Neuronal stem cell (in vitro differentiated cells): ENCODE data around the gene CUBN.
A peak's percentile ranks its signal among the peaks of the same experiment; 100 is the strongest.

Experiments
- DNase-seq: peaks from one replicate; pipeline ENCODE4 v3.0.0-alpha.2; 2013; ENCODE audit warnings: low spot score
- H2AFZ ChIP-seq: one replicate; pipeline ENCODE4 v1.6.1; 2013; ENCODE audit warnings: mild to moderate bottlenecking, low read length, inconsistent platforms
- H2AK5ac ChIP-seq: 2 replicates; pipeline ENCODE4 v1.6.1; 2013; ENCODE audit warnings: low read depth, mild to moderate bottlenecking, inconsistent platforms, low read length, moderate library complexity, mixed read lengths
- H2BK120ac ChIP-seq: 2 replicates; pipeline ENCODE4 v1.6.1; 2013; ENCODE audit warnings: low read depth, mild to moderate bottlenecking, inconsistent platforms, low read length, moderate library complexity, mixed read lengths
- H2BK12ac ChIP-seq: one replicate; pipeline ENCODE4 v1.6.1; 2013; ENCODE audit warnings: low read length, inconsistent platforms
- H2BK15ac ChIP-seq: 2 replicates; pipeline ENCODE4 v1.6.1; 2013; ENCODE audit warnings: mild to moderate bottlenecking, low read length, inconsistent platforms, mixed read lengths
- H2BK5ac ChIP-seq: one replicate; pipeline ENCODE4 v1.6.1; 2013; ENCODE audit warnings: inconsistent platforms, mild to moderate bottlenecking, low read length, moderate library complexity
- H3K14ac ChIP-seq: one replicate; pipeline ENCODE4 v1.6.1; 2013; ENCODE audit warnings: low read length, inconsistent platforms
- H3K18ac ChIP-seq: 2 replicates; pipeline ENCODE4 v1.6.1; 2013; ENCODE audit warnings: low read length, inconsistent platforms
- H3K23ac ChIP-seq: 2 replicates; pipeline ENCODE4 v1.6.1; 2013; ENCODE audit warnings: low read depth, mild to moderate bottlenecking, mixed read lengths, low read length, inconsistent platforms; ENCODE audit not compliant: poor library complexity
- H3K27ac ChIP-seq: replicated peaks from 3 replicates; pipeline ENCODE4 v1.5.1; 2013; ENCODE audit warnings: low read length, inconsistent platforms
- H3K27me3 ChIP-seq, 3 experiments: 2 replicates each; pipeline ENCODE4 v1.6.1; 2013; ENCODE audit warnings: low read length in 3 of 3, mild to moderate bottlenecking in 2 of 3, inconsistent platforms in 1 of 3, low read depth in 1 of 3, mixed read lengths in 1 of 3, moderate library complexity in 1 of 3; ENCODE audit not compliant: control insufficient read depth in 3 of 3, insufficient read depth in 3 of 3
- H3K36me3 ChIP-seq, 2 donors: replicated peaks in 1 of 2; 2 replicates each; pipeline ENCODE4 v1.6.1; 2013; ENCODE audit warnings: low read length in 2 of 2; ENCODE audit not compliant: control insufficient read depth in 2 of 2, insufficient read depth in 2 of 2
- H3K4ac ChIP-seq: 2 replicates; pipeline ENCODE4 v1.6.1; 2013; ENCODE audit warnings: inconsistent platforms, mild to moderate bottlenecking, low read length, moderate library complexity
- H3K4me1 ChIP-seq, 2 donors: 1 replicate in 1 of 2; 2 replicates in 1 of 2; pipeline ENCODE4 v1.6.1; 2013; ENCODE audit warnings: low read length in 2 of 2, low read depth in 1 of 2; ENCODE audit not compliant: control insufficient read depth in 2 of 2, insufficient read depth in 1 of 2
- H3K4me2 ChIP-seq: one replicate; pipeline ENCODE4 v1.6.1; 2013; ENCODE audit warnings: mild to moderate bottlenecking, low read length, inconsistent platforms; ENCODE audit not compliant: insufficient read depth, poor library complexity, severe bottlenecking
- H3K4me3 ChIP-seq, 2 donors: 2 replicates each; pipeline ENCODE4 v1.5.1; 2013; ENCODE audit warnings: low read length in 2 of 2, mild to moderate bottlenecking in 2 of 2, inconsistent platforms in 1 of 2, moderate library complexity in 1 of 2
- H3K79me1 ChIP-seq: one replicate; pipeline ENCODE4 v1.6.1; 2013; ENCODE audit warnings: low read depth, mild to moderate bottlenecking, inconsistent platforms, low read length, moderate library complexity
- H3K9ac ChIP-seq: one replicate; pipeline ENCODE4 v1.6.1; 2013; ENCODE audit warnings: mild to moderate bottlenecking, low read depth, low read length, inconsistent platforms; ENCODE audit not compliant: poor library complexity
- H3K9me3 ChIP-seq, 2 donors: replicated peaks in 1 of 2; 2 replicates each; pipeline versions ENCODE3 to v1.6.1; 2013; ENCODE audit warnings: low read length in 2 of 2, mild to moderate bottlenecking in 2 of 2, inconsistent platforms in 1 of 2, low read depth in 1 of 2, mixed read lengths in 1 of 2, moderate library complexity in 1 of 2; ENCODE audit not compliant: control insufficient read depth in 2 of 2, insufficient read depth in 1 of 2
- H4K8ac ChIP-seq: one replicate; pipeline ENCODE4 v1.6.1; 2013; ENCODE audit warnings: low read depth, mild to moderate bottlenecking, inconsistent platforms, low read length, moderate library complexity
- H4K91ac ChIP-seq: one replicate; pipeline ENCODE4 v1.6.1; 2013; ENCODE audit warnings: low read length, low read depth, mild to moderate bottlenecking, inconsistent platforms; ENCODE audit not compliant: poor library complexity
- WGBS, 2 donors: extraction: QIAGEN DNeasy Blood & Tissue Kit; methylation state at CpG; one replicate each; pipeline ENCODE4 v1.1.7; 2013; ENCODE audit warnings: missing lambda C conversion rate in 2 of 2, mixed read lengths in 1 of 2; ENCODE audit not compliant: insufficient read length in 2 of 2, insufficient replicate concordance in 1 of 2; ENCODE audit errors: extremely low coverage in 2 of 2; 5-methylcytosine and 5-hydroxymethylcytosine counted together

Gene CUBN

DNA sequence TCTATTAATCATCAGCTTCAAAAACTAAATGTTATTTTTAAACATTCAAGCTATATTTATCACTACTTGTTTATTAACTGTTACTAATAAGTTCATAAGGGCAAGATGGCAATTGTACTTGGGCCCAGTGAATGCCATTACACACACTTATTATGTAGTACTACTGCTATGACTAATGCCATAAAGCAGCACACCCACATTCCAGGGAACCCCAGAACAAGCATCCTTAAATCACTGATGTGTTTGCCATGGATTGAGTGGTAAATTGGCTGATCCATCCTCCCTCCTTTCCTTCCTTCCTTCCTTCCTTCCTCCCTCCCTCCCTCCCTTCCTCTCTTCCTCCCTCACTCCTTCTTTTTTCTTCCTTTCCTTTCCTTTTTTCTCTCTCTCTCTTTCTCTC is 275.0 kb downstream of the CUBN start:
- H3K79me1 ChIP-seq, result no peaks in the 10 kb centered on the region
- no peak overlapping the region for H3K27ac ChIP-seq
- H3K4me2 ChIP-seq, result no peak overlapping the region
- H4K91ac ChIP-seq, result no peak overlapping the region
- H2BK120ac ChIP-seq, result no peak overlapping the region
- no peak overlapping the region for H3K4me3 ChIP-seq
- no peaks in the 10 kb centered on the region for H3K9me3 ChIP-seq
- H2BK12ac ChIP-seq, result no peak overlapping the region
- no peak for DNase-seq
- H2AK5ac ChIP-seq, result no peak overlapping the region
- no peak overlapping the region for H2BK15ac ChIP-seq
- H2AFZ ChIP-seq, result no peak overlapping the region
- H3K9ac ChIP-seq, result no peak overlapping the region
- H3K27me3 ChIP-seq, result no peaks in the 10 kb centered on the region
- no peak overlapping the region for H4K8ac ChIP-seq
- no peak overlapping the region for H3K23ac ChIP-seq
- H2BK5ac ChIP-seq, result no peak overlapping the region
- no peak overlapping the region for H3K18ac ChIP-seq
- peaks cover 2 to 14% of the 10 kb centered on the region in 2 donors for H3K4me1 ChIP-seq
- H3K4ac ChIP-seq, result no peak overlapping the region
- H3K36me3 ChIP-seq, result no peaks in the 10 kb centered on the region
- H3K14ac ChIP-seq, result no peak overlapping the region

DNA sequence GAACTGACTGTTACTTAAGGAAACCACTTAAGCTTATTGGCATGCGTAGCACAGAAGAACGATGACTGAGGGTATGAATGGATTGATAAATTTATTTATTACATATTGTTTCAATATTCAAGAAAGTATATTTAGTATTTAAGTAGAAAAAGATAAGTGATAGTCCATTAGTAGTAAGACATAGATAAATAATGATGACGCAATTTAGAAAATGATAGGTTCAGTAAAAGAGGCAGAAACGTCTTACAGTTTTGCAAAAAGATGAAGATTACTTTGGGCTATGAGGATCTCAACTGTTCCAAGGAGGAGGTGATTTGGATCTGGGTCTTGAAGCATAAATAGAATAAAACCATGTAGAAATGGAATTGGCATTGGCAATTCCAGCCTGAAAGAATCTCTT is 275.8 kb downstream of the CUBN start:
- no peak overlapping the region for H4K91ac ChIP-seq
- H3K4me3 ChIP-seq, result no peak overlapping the region
- H3K4me1 ChIP-seq, result peaks cover 2 to 14% of the 10 kb centered on the region in 2 donors
- H3K9me3 ChIP-seq, result no peaks in the 10 kb centered on the region
- WGBS, 2 donors, result 100% methylated on average over 1 of the region's 4 CpGs; no CpG with 5 or more reads in 1 of the 2 donors
- no peak overlapping the region for H4K8ac ChIP-seq
- H3K23ac ChIP-seq, result no peak overlapping the region
- no peak overlapping the region for H2AK5ac ChIP-seq
- H3K14ac ChIP-seq, result no peak overlapping the region
- no peaks in the 10 kb centered on the region for H3K27me3 ChIP-seq
- no peak overlapping the region for H3K4me2 ChIP-seq
- no peak for DNase-seq
- H3K27ac ChIP-seq, result no peak overlapping the region
- H3K79me1 ChIP-seq, result no peaks in the 10 kb centered on the region
- no peak overlapping the region for H2BK12ac ChIP-seq
- H3K18ac ChIP-seq, result no peak overlapping the region
- no peak overlapping the region for H3K4ac ChIP-seq
- H2AFZ ChIP-seq, result peak overlapping the region; percentile 46
- no peak overlapping the region for H3K9ac ChIP-seq
- no peak overlapping the region for H2BK5ac ChIP-seq
- no peaks in the 10 kb centered on the region for H3K36me3 ChIP-seq
- H2BK120ac ChIP-seq, result no peak overlapping the region
- no peak overlapping the region for H2BK15ac ChIP-seq

DNA sequence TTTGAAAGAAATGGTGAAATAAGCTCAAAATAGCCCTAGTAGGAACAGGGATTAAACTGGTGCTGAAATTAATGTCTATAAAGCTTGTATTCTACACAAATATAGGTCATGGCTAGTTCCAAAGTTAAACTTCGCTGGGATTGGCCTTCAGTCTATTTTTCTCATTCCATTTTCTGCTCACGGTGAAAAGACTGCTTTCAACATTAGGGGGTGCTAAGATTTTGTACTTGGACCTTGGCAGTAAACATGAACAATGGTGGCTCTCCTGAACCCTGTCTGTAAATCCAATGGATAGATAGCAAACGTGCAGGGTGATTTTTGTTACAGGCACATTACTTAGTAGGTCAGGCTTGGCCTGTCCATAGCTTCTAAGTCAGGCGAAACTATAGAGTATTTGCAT is 276.4 kb downstream of the CUBN start:
- H3K4ac ChIP-seq, result no peak overlapping the region
- H2BK12ac ChIP-seq, result no peak overlapping the region
- no peak for DNase-seq
- WGBS, 2 donors, result no CpG with 5 or more reads among the region's 4 CpGs
- H3K27me3 ChIP-seq, result no peaks in the 10 kb centered on the region
- H2BK120ac ChIP-seq, result no peak overlapping the region
- H3K18ac ChIP-seq, result no peak overlapping the region
- H3K4me2 ChIP-seq, result no peak overlapping the region
- H2BK5ac ChIP-seq, result no peak overlapping the region
- H2BK15ac ChIP-seq, result no peak overlapping the region
- no peak overlapping the region for H3K4me3 ChIP-seq
- peaks cover 2 to 14% of the 10 kb centered on the region in 2 donors for H3K4me1 ChIP-seq
- no peaks in the 10 kb centered on the region for H3K36me3 ChIP-seq
- no peak overlapping the region for H3K9ac ChIP-seq
- H2AFZ ChIP-seq, result peak overlapping the region; percentile 46
- H4K8ac ChIP-seq, result no peak overlapping the region
- H4K91ac ChIP-seq, result no peak overlapping the region
- no peaks in the 10 kb centered on the region for H3K9me3 ChIP-seq
- no peaks in the 10 kb centered on the region for H3K79me1 ChIP-seq
- no peak overlapping the region for H3K27ac ChIP-seq
- no peak overlapping the region for H3K23ac ChIP-seq
- H2AK5ac ChIP-seq, result no peak overlapping the region
- no peak overlapping the region for H3K14ac ChIP-seq

DNA sequence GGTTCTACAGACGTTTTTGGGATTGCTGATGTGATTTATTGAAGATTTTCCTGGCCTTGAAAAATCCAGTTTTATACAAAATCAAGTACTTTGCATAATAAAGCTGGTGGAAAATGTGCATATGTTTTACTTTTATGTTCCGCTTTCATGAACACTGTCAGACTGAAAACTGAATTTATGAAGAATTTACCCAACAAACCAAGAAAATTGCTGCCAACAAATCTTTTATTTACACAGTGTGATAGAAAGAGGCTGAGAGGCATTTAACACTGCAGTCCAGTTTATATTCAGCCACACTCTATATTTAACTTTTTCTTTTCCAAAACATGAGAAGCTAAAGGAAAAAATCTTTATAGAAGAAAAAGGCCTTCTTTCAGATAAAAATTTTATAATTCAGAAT is 277.0 kb downstream of the CUBN start:
- H2BK15ac ChIP-seq, result no peak overlapping the region
- DNase-seq, result no peak
- no peak overlapping the region for H3K9ac ChIP-seq
- H3K4me1 ChIP-seq, result peaks cover 2 to 14% of the 10 kb centered on the region in 2 donors
- H3K18ac ChIP-seq, result no peak overlapping the region
- H3K23ac ChIP-seq, result no peak overlapping the region
- H3K27me3 ChIP-seq, result no peaks in the 10 kb centered on the region
- no peak overlapping the region for H3K14ac ChIP-seq
- no peak overlapping the region for H2BK12ac ChIP-seq
- no peak overlapping the region for H4K8ac ChIP-seq
- no peak overlapping the region for H2BK120ac ChIP-seq
- peak overlapping the region; percentile 46 for H2AFZ ChIP-seq
- no peak overlapping the region for H3K27ac ChIP-seq
- no peak overlapping the region for H2BK5ac ChIP-seq
- no peak overlapping the region for H4K91ac ChIP-seq
- H3K4me2 ChIP-seq, result no peak overlapping the region
- H2AK5ac ChIP-seq, result no peak overlapping the region
- H3K36me3 ChIP-seq, result no peaks in the 10 kb centered on the region
- H3K4me3 ChIP-seq, result no peak overlapping the region
- H3K79me1 ChIP-seq, result no peaks in the 10 kb centered on the region
- H3K4ac ChIP-seq, result no peak overlapping the region
- WGBS, 2 donors, result no CpG with 5 or more reads among the region's 2 CpGs
- no peaks in the 10 kb centered on the region for H3K9me3 ChIP-seq
